H9 (cell line): ENCODE measurements around the gene JAK2. TPM values are rescaled to one million over a fixed set of nuclear protein-coding genes. Genes with fewer than 3 reads are reported as not detected.

Source experiments
- DNase-seq: peaks from one replicate; pipeline ENCODE4 v3.0.0-alpha.2; 2017
- H2AFZ ChIP-seq: one replicate; pipeline ENCODE4 v1.6.1; 2013; ENCODE audit warnings: mild to moderate bottlenecking, low read length, control low read depth, moderate library complexity
- H2AK5ac ChIP-seq: 2 replicates; pipeline ENCODE4 v1.6.1; 2013; ENCODE audit warnings: low read length, control low read depth, mixed read lengths; ENCODE audit not compliant: insufficient read length
- H2BK120ac ChIP-seq: one replicate; pipeline ENCODE4 v1.6.1; 2013; ENCODE audit warnings: low read depth, mild to moderate bottlenecking, low read length, control low read depth, inconsistent platforms; ENCODE audit not compliant: poor library complexity, severe bottlenecking
- H2BK12ac ChIP-seq: 2 replicates; pipeline ENCODE4 v1.6.1; 2013; ENCODE audit warnings: low read length, control low read depth, mixed read lengths, low read depth; ENCODE audit not compliant: insufficient read length
- H2BK15ac ChIP-seq: 2 replicates; pipeline ENCODE4 v1.6.1; 2013; ENCODE audit warnings: low read depth, low read length, control low read depth
- H2BK20ac ChIP-seq: one replicate; pipeline ENCODE4 v1.6.1; 2013; ENCODE audit warnings: low read depth, mild to moderate bottlenecking, low read length, control low read depth, inconsistent platforms; ENCODE audit not compliant: poor library complexity, severe bottlenecking
- H2BK5ac ChIP-seq: 2 replicates; pipeline ENCODE4 v1.6.1; 2013; ENCODE audit warnings: low read length, control low read depth, mixed read lengths; ENCODE audit not compliant: insufficient read length
- H3K14ac ChIP-seq: 2 replicates; pipeline ENCODE4 v1.6.1; 2013; ENCODE audit warnings: low read length, control low read depth; ENCODE audit not compliant: insufficient read depth
- H3K18ac ChIP-seq: 2 replicates; pipeline ENCODE4 v1.6.1; 2013; ENCODE audit warnings: low read depth, mild to moderate bottlenecking, mixed read lengths, low read length, control low read depth; ENCODE audit not compliant: insufficient read length
- H3K23ac ChIP-seq: 2 replicates; pipeline ENCODE4 v1.6.1; 2013; ENCODE audit warnings: low read length, control low read depth, mixed read lengths, low read depth; ENCODE audit not compliant: insufficient read length
- H3K23me2 ChIP-seq: 2 replicates; pipeline ENCODE4 v1.6.1; 2013; ENCODE audit warnings: low read depth, mild to moderate bottlenecking, mixed read lengths, low read length, control low read depth; ENCODE audit not compliant: insufficient read length, poor library complexity, severe bottlenecking
- H3K27ac ChIP-seq: 2 replicates; pipeline ENCODE4 v1.5.1; 2013; ENCODE audit warnings: low read length, control low read depth, mixed read lengths, low read depth; ENCODE audit not compliant: insufficient read length
- H3K27me3 ChIP-seq: 2 replicates; pipeline ENCODE4 v1.6.1; 2013; ENCODE audit warnings: low read length, control low read depth, inconsistent platforms; ENCODE audit not compliant: insufficient read depth
- H3K4ac ChIP-seq: 2 replicates; pipeline ENCODE4 v1.6.1; 2013; ENCODE audit warnings: low read depth, mild to moderate bottlenecking, control low read depth, inconsistent platforms, low read length, moderate library complexity
- H3K4me1 ChIP-seq: 2 replicates; pipeline ENCODE4 v1.6.1; 2013; ENCODE audit warnings: low read length, control low read depth, inconsistent platforms; ENCODE audit not compliant: insufficient read depth
- H3K4me2 ChIP-seq: 2 replicates; pipeline ENCODE4 v1.6.1; 2013; ENCODE audit warnings: low read length, control low read depth, mixed read lengths; ENCODE audit not compliant: insufficient read length, insufficient read depth
- H3K56ac ChIP-seq: 2 replicates; pipeline ENCODE4 v1.6.1; 2013; ENCODE audit warnings: low read depth, mild to moderate bottlenecking, mixed read lengths, low read length, control low read depth; ENCODE audit not compliant: insufficient read length
- H3K79me1 ChIP-seq: 2 replicates; pipeline ENCODE4 v1.6.1; 2013; ENCODE audit warnings: low read depth, mild to moderate bottlenecking, moderate library complexity, low read length, control low read depth, inconsistent platforms; ENCODE audit not compliant: insufficient read depth, poor library complexity, severe bottlenecking
- H3K79me2 ChIP-seq: 2 replicates; pipeline ENCODE4 v1.6.1; 2013; ENCODE audit warnings: low read length, control low read depth, inconsistent platforms; ENCODE audit not compliant: insufficient read depth
- H3K9ac ChIP-seq: 2 replicates; pipeline ENCODE4 v1.6.1; 2013; ENCODE audit warnings: low read length, control low read depth, mixed read lengths; ENCODE audit not compliant: insufficient read length; ENCODE audit errors: extremely low read depth
- H3K9me3 ChIP-seq: one replicate; pipeline ENCODE4 v1.6.1; 2013; ENCODE audit warnings: low read depth, low read length, inconsistent platforms; ENCODE audit not compliant: control insufficient read depth
- H3T11ph ChIP-seq: one replicate; pipeline ENCODE4 v1.6.1; 2013; ENCODE audit warnings: mild to moderate bottlenecking, low read length, control low read depth, inconsistent platforms
- H4K20me1 ChIP-seq: one replicate; pipeline ENCODE4 v1.6.1; 2013; ENCODE audit not compliant: control insufficient read depth, insufficient read length, insufficient read depth
- H4K5ac ChIP-seq: 2 replicates; pipeline ENCODE4 v1.6.1; 2013; ENCODE audit warnings: low read depth, mild to moderate bottlenecking, mixed read lengths, low read length, control low read depth; ENCODE audit not compliant: insufficient read length
- H4K8ac ChIP-seq: replicated peaks from 2 replicates; pipeline ENCODE4 v1.6.1; 2013; ENCODE audit warnings: low read length, control low read depth, mixed read lengths, low read depth; ENCODE audit not compliant: insufficient read length
- H4K91ac ChIP-seq: 2 replicates; pipeline ENCODE4 v1.6.1; 2013; ENCODE audit warnings: low read depth, mild to moderate bottlenecking, moderate library complexity, mixed read lengths, low read length, control low read depth; ENCODE audit not compliant: insufficient read length
- H3K27ac Mint-ChIP-seq, 3 experiments: 2 replicates in 2 of 3; 3 replicates in 1 of 3; pipeline ENCODE4 v1.8.0; 2020 to 2021; ENCODE audit warnings: mixed read lengths in 3 of 3, mild to moderate bottlenecking in 1 of 3, moderate library complexity in 1 of 3
- H3K27me3 Mint-ChIP-seq: 2 replicates; pipeline ENCODE4 v1.8.0; 2021; ENCODE audit warnings: low read depth, mild to moderate bottlenecking, moderate library complexity, mixed read lengths
- H3K36me3 Mint-ChIP-seq, 3 experiments: 2 replicates in 2 of 3; 3 replicates in 1 of 3; pipeline ENCODE4 v1.8.0; 2020 to 2021; ENCODE audit warnings: low read depth in 3 of 3, mixed read lengths in 3 of 3; ENCODE audit not compliant: insufficient read depth in 1 of 3
- H3K4me1 Mint-ChIP-seq, 2 experiments: 2 replicates each; pipeline ENCODE4 v1.8.0; 2020; ENCODE audit warnings: mixed read lengths in 2 of 2
- H3K4me3 Mint-ChIP-seq, 2 experiments: 2 replicates in 1 of 2; 3 replicates in 1 of 2; pipeline ENCODE4 v1.8.0; 2020 to 2021; ENCODE audit warnings: mild to moderate bottlenecking in 2 of 2, mixed read lengths in 2 of 2, moderate library complexity in 1 of 2
- H3K9me3 Mint-ChIP-seq, 2 experiments: 2 replicates in 1 of 2; 3 replicates in 1 of 2; pipeline ENCODE4 v1.8.0; 2020; ENCODE audit warnings: mild to moderate bottlenecking in 2 of 2, mixed read lengths in 2 of 2, moderate library complexity in 1 of 2
- CTCF ChIP-seq: fragments of 200-600 bp; sonication (generic); conservative IDR thresholded peaks from 3 replicates; pipeline ENCODE4 v1.8.0; 2021; ENCODE audit warnings: antibody characterized with exemption, mild to moderate bottlenecking
- WGBS: extraction: QIAGEN DNeasy Blood & Tissue Kit; methylation state at CpG from one replicate; pipeline ENCODE4 v1.1.7; 2013; ENCODE audit warnings: missing lambda C conversion rate, low lambda C conversion rate, mixed read lengths; ENCODE audit not compliant: insufficient read length; ENCODE audit errors: extremely low coverage; 5-methylcytosine and 5-hydroxymethylcytosine counted together
- total RNA-seq: library from RNA; stranded (reverse); gene quantifications from 2 replicates; pipeline ENCODE4 v1.2.1, GENCODE V29; 2021

Gene JAK2
- total RNA-seq, 1 experiment from 2014 or later, result 3.4 TPM

- no peak for TF ChIP-seq CTCF
- H4K91ac ChIP-seq, result no peak overlapping the region
- no peaks in the 10 kb centered on the region for H3K79me2 ChIP-seq
- no peaks in the 10 kb centered on the region for H3K9me3 ChIP-seq
- H4K5ac ChIP-seq, result no peak overlapping the region
- no peak overlapping the region for H3K27ac ChIP-seq
- H3K79me1 ChIP-seq, result no peaks in the 10 kb centered on the region
- no peaks in the 10 kb centered on the region for H3K27me3 Mint-ChIP-seq
- H2BK5ac ChIP-seq, result no peak overlapping the region
- no peak overlapping the region for H3K23ac ChIP-seq
- no peak overlapping the region for H4K8ac ChIP-seq
- H2AFZ ChIP-seq, result no peak overlapping the region
- H4K20me1 ChIP-seq, result no peaks in the 10 kb centered on the region
- H3K4me1 Mint-ChIP-seq, result no peaks in the 10 kb centered on the region
- H3K56ac ChIP-seq, result no peak overlapping the region
- H3K4ac ChIP-seq, result no peak overlapping the region
- no peak overlapping the region for H2BK12ac ChIP-seq
- no peak overlapping the region for H2BK15ac ChIP-seq
- H3K27me3 ChIP-seq, result no peaks in the 10 kb centered on the region
- no peak overlapping the region for H3K27ac Mint-ChIP-seq
- no peaks in the 10 kb centered on the region for H3K36me3 Mint-ChIP-seq
- no peaks in the 10 kb centered on the region for H3K9me3 Mint-ChIP-seq
- DNase-seq, result no peak
- H3K9ac ChIP-seq, result no peak overlapping the region
- no peaks in the 10 kb centered on the region for H3K4me1 ChIP-seq
- no peak overlapping the region for H3K4me2 ChIP-seq
- no CpG with 5 or more reads among the region's 1 CpG for WGBS
- H3K23me2 ChIP-seq, result no peaks in the 10 kb centered on the region
- H3K4me3 Mint-ChIP-seq, result no peak overlapping the region
- no peak overlapping the region for H3K18ac ChIP-seq
- no peak overlapping the region for H3T11ph ChIP-seq
- no peak overlapping the region for H3K14ac ChIP-seq
- H2AK5ac ChIP-seq, result no peak overlapping the region
- no peak overlapping the region for H2BK20ac ChIP-seq
- H2BK120ac ChIP-seq, result no peak overlapping the region
Observed at GRCh38 chr9:4937446-4937845, 47.6 kb upstream of the JAK2 start.
